ENCODE results near the gene NUDC. TPM values are rescaled to one million over a fixed set of nuclear protein-coding genes. Genes with fewer than 3 reads are reported as not detected.

The NUDC gene
- total and polyA plus RNA-seq, 2 of the 13 experiments (the other 11 are each of a cell fraction or from before 2014, with no cell fraction given): 34.7 to 104 TPM

DNA sequence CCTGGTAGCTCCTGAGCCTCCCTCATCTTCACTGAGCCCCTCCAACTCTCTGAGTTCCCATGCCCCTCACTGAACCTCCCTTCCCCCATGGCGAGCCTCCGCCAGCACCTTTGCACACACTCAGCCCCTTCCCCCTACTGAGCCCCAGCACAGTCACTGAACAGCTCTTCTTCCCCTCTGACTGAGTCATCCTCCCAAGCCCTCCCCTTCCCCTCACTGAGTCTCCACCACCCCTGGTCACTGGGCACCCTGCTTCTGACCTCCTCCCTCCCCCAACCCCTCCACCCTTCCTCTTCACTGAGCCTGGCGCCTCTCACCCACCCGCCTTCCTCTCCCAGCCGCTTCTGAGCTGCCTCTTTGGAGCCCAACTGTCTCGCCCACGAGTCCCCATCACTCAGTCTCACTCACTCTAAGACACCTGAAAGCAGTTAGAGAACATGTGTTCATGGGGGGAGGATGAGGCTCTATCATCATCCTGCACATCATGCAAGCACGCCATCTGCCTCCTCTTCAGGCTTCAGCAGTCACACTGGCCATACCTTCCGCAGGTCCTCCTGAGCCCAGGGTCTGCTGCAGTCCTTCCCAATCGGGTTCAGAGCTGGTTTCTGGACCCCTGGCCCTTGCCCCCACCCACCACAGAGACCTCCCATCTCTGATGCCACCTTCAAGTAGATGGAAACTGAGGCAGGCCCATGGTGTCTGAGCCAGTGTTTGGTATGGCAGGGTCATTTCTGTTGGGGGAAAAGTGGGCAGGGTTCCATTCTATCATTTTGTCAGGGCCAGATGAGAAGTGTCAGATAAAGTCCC, 70.0 kb downstream of the NUDC start (continued):
- TF ChIP-seq, protein P1, sequence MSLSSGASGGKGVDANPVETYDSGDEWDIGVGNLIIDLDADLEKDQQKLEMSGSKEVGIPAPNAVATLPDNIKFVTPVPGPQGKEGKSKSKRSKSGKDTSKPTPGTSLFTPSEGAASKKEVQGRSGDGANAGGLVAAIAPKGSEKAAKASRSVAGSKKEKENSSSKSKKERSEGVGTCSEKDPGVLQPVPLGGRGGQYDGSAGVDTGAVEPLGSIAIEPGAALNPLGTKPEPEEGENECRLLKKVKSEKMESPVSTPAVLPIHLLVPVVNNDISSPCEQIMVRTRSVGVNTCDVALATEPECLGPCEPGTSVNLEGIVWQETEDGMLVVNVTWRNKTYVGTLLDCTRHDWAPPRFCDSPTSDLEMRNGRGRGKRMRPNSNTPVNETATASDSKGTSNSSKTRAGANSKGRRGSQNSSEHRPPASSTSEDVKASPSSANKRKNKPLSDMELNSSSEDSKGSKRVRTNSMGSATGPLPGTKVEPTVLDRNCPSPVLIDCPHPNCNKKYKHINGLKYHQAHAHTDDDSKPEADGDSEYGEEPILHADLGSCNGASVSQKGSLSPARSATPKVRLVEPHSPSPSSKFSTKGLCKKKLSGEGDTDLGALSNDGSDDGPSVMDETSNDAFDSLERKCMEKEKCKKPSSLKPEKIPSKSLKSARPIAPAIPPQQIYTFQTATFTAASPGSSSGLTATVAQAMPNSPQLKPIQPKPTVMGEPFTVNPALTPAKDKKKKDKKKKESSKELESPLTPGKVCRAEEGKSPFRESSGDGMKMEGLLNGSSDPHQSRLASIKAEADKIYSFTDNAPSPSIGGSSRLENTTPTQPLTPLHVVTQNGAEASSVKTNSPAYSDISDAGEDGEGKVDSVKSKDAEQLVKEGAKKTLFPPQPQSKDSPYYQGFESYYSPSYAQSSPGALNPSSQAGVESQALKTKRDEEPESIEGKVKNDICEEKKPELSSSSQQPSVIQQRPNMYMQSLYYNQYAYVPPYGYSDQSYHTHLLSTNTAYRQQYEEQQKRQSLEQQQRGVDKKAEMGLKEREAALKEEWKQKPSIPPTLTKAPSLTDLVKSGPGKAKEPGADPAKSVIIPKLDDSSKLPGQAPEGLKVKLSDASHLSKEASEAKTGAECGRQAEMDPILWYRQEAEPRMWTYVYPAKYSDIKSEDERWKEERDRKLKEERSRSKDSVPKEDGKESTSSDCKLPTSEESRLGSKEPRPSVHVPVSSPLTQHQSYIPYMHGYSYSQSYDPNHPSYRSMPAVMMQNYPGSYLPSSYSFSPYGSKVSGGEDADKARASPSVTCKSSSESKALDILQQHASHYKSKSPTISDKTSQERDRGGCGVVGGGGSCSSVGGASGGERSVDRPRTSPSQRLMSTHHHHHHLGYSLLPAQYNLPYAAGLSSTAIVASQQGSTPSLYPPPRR (CRISPR knock-in tag; IDR thresholded peaks at IDR 0.05; ENCODE audit: borderline replicate concordance): peak; percentile 80
- TF ChIP-seq U2AF1 (optimal IDR thresholded peaks at IDR 0.05; ENCODE audit: low read depth, low read length) (no peak), ELF4 (CRISPR knock-in tag; IDR thresholded peaks at IDR 0.05; ENCODE audit: borderline replicate concordance) (no peak), SIN3A (IDR thresholded peaks at IDR 0.05; ENCODE audit: borderline replicate concordance, low read depth, low read length) (peak; percentile 16; the same call in 1 of the 2 replicates), YEATS4 (CRISPR knock-in tag; IDR thresholded peaks at IDR 0.05; ENCODE audit: borderline replicate concordance) (0 out of 2 replicates have a peak, but pooled peaks have one; percentile 46), PRMT3 (CRISPR knock-in tag; IDR thresholded peaks at IDR 0.05; ENCODE audit: borderline replicate concordance, low read depth) (no peak)

Data from HepG2 (cell line).